GM23248 (cell line): ENCODE data around the gene F5.

ENCODE experiments used
- EZH2 ChIP-seq: fragments of 200-600 bp; sonication (generic); IDR thresholded peaks from 2 replicates; pipeline ENCODE4 v1.6.1; 2018; ENCODE audit warnings: antibody characterized with exemption, mild to moderate bottlenecking; ENCODE audit not compliant: insufficient read depth, poor library complexity, severe bottlenecking
- EZH2phosphoT487 ChIP-seq: fragments of 200-600 bp; sonication (generic); IDR thresholded peaks from 2 replicates; pipeline ENCODE4 v1.6.1; 2018; ENCODE audit warnings: antibody characterized with exemption, moderate library complexity, mild to moderate bottlenecking, low read depth; ENCODE audit not compliant: insufficient read depth

GRCh38 chr1:169486281-169487051, 99.8 kb downstream of the F5 start:
- TF ChIP-seq EZH2phosphoT487: no peak
- no peak for TF ChIP-seq EZH2
